Smooth muscle cell (in vitro differentiated cells): Measurements from ENCODE around the gene MT1E. TPM values are rescaled to one million over a fixed set of nuclear protein-coding genes. Genes with fewer than 3 reads are reported as not detected.
A peak's percentile ranks its signal among the peaks of the same experiment; 100 is the strongest.

ENCODE experiments used
- DNase-seq: peaks from one replicate; lab custom pipeline; 2025; ENCODE audit not compliant: unreplicated experiment; lab: John Stamatoyannopoulos, UW
- H2AFZ ChIP-seq: fragments of 200-600 bp; sonication (generic); 2 replicates; pipeline ENCODE4 v1.6.0; 2016; ENCODE audit warnings: antibody characterized with exemption, low read depth, mild to moderate bottlenecking
- H3F3A ChIP-seq: fragments of 200-600 bp; sonication (generic); 2 replicates; pipeline ENCODE4 v1.6.0; 2017; ENCODE audit warnings: antibody characterized with exemption, low read depth
- H3K27ac ChIP-seq: fragments of 200-600 bp; sonication (generic); 2 replicates; pipeline ENCODE4 v1.5.1; 2016; ENCODE audit warnings: low read depth, mild to moderate bottlenecking
- H3K27me3 ChIP-seq: fragments of 200-600 bp; sonication (generic); 2 replicates; pipeline ENCODE4 v1.6.1; 2016; ENCODE audit warnings: low read depth, mild to moderate bottlenecking
- H3K36me3 ChIP-seq: fragments of 200-600 bp; sonication (generic); 2 replicates; pipeline ENCODE4 v1.5.1; 2016; ENCODE audit warnings: low read depth
- H3K4me1 ChIP-seq: fragments of 200-600 bp; sonication (generic); 2 replicates; pipeline ENCODE4 v1.5.1; 2016; ENCODE audit warnings: low read depth
- H3K4me2 ChIP-seq: fragments of 200-600 bp; sonication (generic); 2 replicates; pipeline ENCODE4 v1.6.0; 2016; ENCODE audit warnings: mild to moderate bottlenecking
- H3K4me3 ChIP-seq: fragments of 200-600 bp; sonication (generic); 2 replicates; pipeline ENCODE4 v1.5.1; 2016; ENCODE audit warnings: mild to moderate bottlenecking
- H3K79me2 ChIP-seq: fragments of 200-600 bp; sonication (generic); 2 replicates; pipeline ENCODE4 v1.6.0; 2016; ENCODE audit warnings: low read depth, mild to moderate bottlenecking
- H3K9ac ChIP-seq: fragments of 200-600 bp; sonication (generic); 2 replicates; pipeline ENCODE4 v1.6.0; 2016; ENCODE audit warnings: low read depth
- H3K9me3 ChIP-seq: fragments of 200-600 bp; sonication (generic); replicated peaks from 2 replicates; pipeline ENCODE4 v1.5.1; 2016; ENCODE audit warnings: low read depth
- H4K20me1 ChIP-seq: fragments of 200-600 bp; sonication (generic); 2 replicates; pipeline ENCODE4 v1.6.0; 2016; ENCODE audit warnings: low read depth
- WGBS: methylation state at CpG from one replicate; pipeline ENCODE4 v1.1.7; 2016; ENCODE audit warnings: low lambda C conversion rate; 5-methylcytosine and 5-hydroxymethylcytosine counted together
- polyA plus RNA-seq: library from polyadenylated mRNA; unstranded; fragments of >200 nt; fragmentation: Nextera tagmentation; extraction: Ambion mirVana; gene quantifications from 2 replicates; pipeline ENCODE4 v1.2.1, GENCODE V29; 2016
- total RNA-seq: library from RNA; depleted of rRNA; stranded (reverse); fragments of >200 nt; gene quantifications from 2 replicates; pipeline ENCODE4 v1.2.3, GENCODE V29; 2014
- TF ChIP-seq, protein P1 (sequence below): fragments of 200-600 bp; sonication (generic); IDR thresholded peaks from 2 replicates; pipeline ENCODE4 v1.5.1; 2017; ENCODE audit warnings: borderline replicate concordance, mild to moderate bottlenecking, antibody characterized with exemption; ENCODE audit not compliant: insufficient read depth, poor library complexity, severe bottlenecking

Gene MT1E
- total and polyA plus RNA-seq, 2 experiments from 2014 or later = 2.0 to 10.3 TPM

DNA sequence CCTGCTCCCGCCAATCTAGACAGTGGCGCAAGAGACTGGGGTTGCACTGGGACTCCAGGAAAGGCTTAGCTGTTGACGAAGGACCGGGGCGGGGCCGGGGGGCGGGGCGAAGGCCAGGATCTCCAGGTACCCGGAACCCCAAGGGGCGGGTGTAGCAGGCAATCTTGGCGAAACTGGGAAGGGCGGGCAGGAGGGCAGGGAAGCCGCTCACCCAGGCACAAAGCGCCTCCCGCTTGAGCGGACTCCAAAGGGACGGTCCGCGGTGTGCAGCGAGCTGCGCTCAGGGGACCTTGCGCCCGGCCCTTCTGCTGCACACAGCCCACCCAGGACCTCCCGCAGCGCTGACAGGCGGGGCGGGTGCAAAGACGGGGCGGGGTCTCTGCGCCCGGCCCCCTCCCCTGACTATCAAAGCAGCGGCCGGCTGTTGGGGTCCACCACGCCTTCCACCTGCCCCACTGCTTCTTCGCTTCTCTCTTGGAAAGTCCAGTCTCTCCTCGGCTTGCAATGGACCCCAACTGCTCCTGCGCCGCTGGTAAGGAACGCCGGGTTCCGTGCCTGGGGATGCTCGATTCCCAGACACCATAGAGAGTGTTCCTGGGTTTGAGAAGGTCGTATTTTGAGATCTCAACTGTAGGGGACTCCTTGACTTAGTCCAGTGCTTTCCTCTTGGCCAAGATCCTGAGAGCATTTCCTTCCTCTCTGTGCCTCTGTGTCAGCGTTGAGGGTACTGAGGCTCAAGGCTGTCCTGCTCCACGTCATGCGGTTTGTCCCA, 32.2 kb downstream of the MT1E start, which contains the start of gene MT1F:
MT1F (plus strand) TSS at position 405 of the 772 bp plus-strand sequence; CDS start at position 505, 100 bp downstream.
- H3K4me3 ChIP-seq = peak within 1 kb of the TSS; percentile 48
- no peak within 1 kb of the TSS for H3K9ac ChIP-seq
- no peaks in the 10 kb centered on the region for H3K36me3 ChIP-seq
- peaks cover 12% of the 10 kb centered on the region for H3K4me1 ChIP-seq
- H3K79me2 ChIP-seq = no peaks in the 10 kb centered on the region
- TF ChIP-seq, protein P1, sequence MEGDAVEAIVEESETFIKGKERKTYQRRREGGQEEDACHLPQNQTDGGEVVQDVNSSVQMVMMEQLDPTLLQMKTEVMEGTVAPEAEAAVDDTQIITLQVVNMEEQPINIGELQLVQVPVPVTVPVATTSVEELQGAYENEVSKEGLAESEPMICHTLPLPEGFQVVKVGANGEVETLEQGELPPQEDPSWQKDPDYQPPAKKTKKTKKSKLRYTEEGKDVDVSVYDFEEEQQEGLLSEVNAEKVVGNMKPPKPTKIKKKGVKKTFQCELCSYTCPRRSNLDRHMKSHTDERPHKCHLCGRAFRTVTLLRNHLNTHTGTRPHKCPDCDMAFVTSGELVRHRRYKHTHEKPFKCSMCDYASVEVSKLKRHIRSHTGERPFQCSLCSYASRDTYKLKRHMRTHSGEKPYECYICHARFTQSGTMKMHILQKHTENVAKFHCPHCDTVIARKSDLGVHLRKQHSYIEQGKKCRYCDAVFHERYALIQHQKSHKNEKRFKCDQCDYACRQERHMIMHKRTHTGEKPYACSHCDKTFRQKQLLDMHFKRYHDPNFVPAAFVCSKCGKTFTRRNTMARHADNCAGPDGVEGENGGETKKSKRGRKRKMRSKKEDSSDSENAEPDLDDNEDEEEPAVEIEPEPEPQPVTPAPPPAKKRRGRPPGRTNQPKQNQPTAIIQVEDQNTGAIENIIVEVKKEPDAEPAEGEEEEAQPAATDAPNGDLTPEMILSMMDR = no peak
- no peaks in the 10 kb centered on the region for H3K9me3 ChIP-seq
- H4K20me1 ChIP-seq = no peaks in the 10 kb centered on the region
- no peak for DNase-seq
- H3F3A ChIP-seq = no peaks in the 10 kb centered on the region
- WGBS = 4% methylated on average over 27 of the region's 46 CpGs
- H3K4me2 ChIP-seq = peak within 1 kb of the TSS; percentile 86
- no peak within 1 kb of the TSS for H3K27ac ChIP-seq
- H2AFZ ChIP-seq = peak within 1 kb of the TSS; percentile 50
- H3K27me3 ChIP-seq = peaks cover 71% of the 10 kb centered on the region

DNA sequence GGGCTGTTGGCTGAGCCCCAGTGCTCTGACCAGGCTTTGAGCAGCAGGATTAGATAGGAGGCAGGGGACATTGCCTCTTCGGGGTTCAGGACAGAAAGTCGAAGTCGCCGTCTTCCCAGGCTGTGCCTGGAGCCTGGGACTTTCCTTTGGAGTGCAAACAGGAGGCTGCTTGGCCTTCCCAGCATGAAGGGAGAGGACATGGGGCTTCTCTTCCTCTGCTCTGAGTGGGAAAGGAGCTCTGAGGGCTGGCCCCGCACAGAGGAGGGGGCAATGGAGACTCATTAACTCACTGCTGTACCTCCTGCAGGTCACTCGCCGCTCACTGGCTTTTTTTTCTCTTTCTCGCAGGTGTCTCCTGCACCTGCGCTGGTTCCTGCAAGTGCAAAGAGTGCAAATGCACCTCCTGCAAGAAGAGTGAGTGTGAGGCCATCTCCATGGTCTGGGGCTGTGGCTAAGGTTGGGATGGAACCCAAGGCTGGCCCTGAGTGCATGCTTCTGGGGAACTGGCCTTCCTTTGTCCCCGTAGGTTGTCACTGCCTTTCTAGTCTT, 32.8 kb downstream of the MT1E start:
- Histone ChIP-seq H3K4me3 (peak overlapping the region; percentile 48), H3K9ac (no peak overlapping the region), H3K4me1 (peaks cover 12% of the 10 kb centered on the region), H3K4me2 (peak overlapping the region; percentile 86), H3K9me3 (no peaks in the 10 kb centered on the region), H4K20me1 (no peaks in the 10 kb centered on the region), H3K27ac (no peak overlapping the region), H3K36me3 (no peaks in the 10 kb centered on the region), H3F3A (no peaks in the 10 kb centered on the region), H2AFZ (no peak overlapping the region), H3K79me2 (no peaks in the 10 kb centered on the region), H3K27me3 (peaks cover 71% of the 10 kb centered on the region)
- 41% methylated on average over 10 of the region's 10 CpGs for WGBS
- TF ChIP-seq, protein P1 = no peak
- DNase-seq = no peak

DNA sequence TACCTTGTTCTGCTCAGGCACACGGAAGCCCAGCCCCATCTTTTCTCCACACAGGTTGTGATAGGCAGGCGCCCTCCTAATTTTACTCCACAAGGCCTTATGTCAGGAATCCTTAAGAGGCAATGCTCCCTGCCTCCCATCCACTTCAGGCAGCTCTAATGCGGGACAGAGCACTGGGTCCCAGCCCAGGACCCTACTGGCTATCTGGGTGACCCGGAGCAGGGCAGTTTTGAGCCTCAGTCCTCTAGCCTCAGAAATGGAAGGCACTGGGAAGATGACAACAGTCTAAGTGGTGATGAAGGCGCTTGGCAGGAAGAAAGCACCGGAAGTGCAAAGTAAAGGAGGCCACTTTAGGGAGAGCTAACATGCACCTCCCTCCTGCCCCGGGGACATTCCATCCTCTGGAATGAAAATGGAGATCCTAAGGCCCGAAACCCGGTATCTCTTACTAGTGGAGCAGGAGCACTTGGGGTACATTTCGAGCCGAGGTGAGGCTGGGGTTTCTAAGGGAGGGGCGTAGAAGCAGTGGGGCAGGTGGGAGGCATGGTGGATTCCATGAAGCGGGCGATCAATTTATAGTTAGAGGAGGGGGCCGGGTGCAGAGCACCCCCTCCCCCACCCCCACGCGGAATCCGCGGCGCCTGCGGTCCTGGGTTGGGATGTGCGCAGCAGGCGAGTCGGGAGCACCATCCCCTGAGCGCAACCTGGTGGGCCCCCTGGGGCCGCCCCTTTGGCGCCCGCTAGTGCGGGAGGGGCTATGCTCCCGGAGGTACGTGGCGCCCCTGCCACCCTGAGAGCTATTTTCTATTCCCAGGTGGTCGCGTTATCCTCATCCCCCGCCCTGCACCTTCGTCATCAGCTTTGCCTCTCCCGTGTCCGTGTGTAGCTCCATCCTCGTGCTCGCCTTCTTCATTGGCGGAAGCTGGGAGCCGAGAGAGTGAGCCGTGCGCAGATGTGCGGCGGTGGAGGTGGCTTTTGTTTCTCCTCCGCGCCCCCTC, 37.1 kb downstream of the MT1E start:
- no peak overlapping the region for H3K9ac ChIP-seq
- 20% methylated on average over 30 of the region's 48 CpGs for whole genome bisulfite sequencing

More for the DNA sequence above, 37.1 kb downstream of the MT1E start:
- H3K79me2 ChIP-seq = no peaks in the 10 kb centered on the region
- no peak for DNase-seq
- H3K4me2 ChIP-seq = peak overlapping the region; percentile 57
- no peaks in the 10 kb centered on the region for H4K20me1 ChIP-seq
- H3K27ac ChIP-seq = no peak overlapping the region
- H2AFZ ChIP-seq = no peak overlapping the region
- H3K4me3 ChIP-seq = no peak overlapping the region
- no peaks in the 10 kb centered on the region for H3K36me3 ChIP-seq
- no peaks in the 10 kb centered on the region for H3F3A ChIP-seq
- peaks cover 5% of the 10 kb centered on the region for H3K4me1 ChIP-seq
- H3K27me3 ChIP-seq = peaks cover 100% of the 10 kb centered on the region
- H3K9me3 ChIP-seq = no peaks in the 10 kb centered on the region
- TF ChIP-seq, protein P1 = no peak
